GM18498 (cell line): ENCODE results near the gene NPIPA2.
"Not testable (repeated sequence)": the region's sequence is repeated elsewhere in the genome, so short reads cannot be mapped to it uniquely, and the experiment has no call there.

Source experiments
- ATAC-seq: cut with Tn5 transposase; IDR thresholded peaks from one replicate; pipeline ENCODE4 v1.9.1; 2021; ENCODE audit warnings: mild to moderate bottlenecking, moderate library complexity; ENCODE audit not compliant: unreplicated experiment

NPIPA2 gene

DNA sequence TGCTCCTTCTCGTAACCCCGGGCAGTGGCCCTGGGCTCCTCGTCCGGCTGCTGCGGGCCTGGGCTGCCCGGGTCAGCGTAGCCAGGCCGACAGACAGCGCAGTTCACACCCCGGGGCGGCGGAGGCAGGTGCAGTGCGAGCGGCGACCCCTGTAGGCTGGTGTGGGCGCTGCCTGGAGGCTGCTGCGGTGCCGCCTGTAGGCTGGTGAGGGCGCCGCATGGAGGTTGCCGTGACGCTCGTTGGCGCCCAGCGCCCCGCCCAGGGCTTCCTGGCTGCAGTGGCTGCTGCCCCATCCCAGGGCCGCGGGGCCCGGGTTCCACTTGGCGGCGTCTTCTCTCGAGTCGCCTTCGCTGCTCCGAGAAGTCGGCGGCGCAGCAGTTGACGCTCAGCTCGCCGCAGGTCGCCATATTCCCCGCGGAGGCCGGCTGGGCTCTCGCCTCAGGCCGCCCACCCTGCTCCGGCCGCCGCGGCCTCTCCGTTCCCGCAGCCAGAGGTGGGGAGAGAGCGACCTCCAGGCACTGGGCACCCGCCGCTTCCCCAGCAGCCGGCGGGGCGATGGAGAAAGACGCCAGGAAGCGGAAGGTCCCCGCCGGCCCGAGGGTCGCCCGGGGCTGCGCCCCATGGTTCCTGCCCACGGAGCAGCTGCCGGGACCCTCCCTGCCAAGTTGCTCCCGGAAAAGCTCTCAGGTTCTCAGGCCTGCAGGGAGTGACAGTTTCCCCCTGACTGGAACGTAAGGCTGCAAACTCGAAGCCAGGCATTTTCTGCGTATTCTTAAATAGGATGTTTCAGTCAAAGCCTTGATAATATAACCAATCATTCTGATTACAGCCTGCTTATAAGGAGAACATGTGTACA, at the start of gene NPIPA2:
TSS of gene NPIPA2 (plus strand) at position 261 of the 856 bp plus-strand sequence. CDS start 5,533 bp downstream, outside the sequence.
- peak; percentile 99 for ATAC-seq

DNA sequence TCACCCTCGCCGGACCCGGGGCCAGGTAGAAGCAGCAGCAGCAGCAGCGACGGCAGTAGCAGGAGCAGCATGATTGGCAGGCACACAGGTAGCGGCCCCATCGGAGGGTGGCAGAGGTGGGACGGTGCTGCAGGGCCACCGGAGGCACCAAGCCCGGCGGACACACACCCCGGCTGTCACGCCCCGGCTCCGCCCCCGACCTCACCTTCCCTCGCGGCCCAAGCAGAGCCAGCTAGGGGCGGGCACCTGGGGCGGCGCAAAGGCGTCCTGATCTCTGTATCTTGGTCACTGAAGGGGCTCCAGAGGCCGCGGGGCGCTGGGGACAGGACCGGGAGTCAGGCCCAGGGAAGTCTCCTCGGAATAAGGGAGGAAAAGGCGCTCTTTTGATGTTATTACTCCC, 48.2 kb upstream of the NPIPA2 start, which contains the start of gene PLA2G10:
TSS of gene PLA2G10 (minus strand) at position 180 of the 400 bp plus-strand sequence. CDS start at position 101, 79 bp downstream.
- not testable (repeated sequence) for ATAC-seq

DNA sequence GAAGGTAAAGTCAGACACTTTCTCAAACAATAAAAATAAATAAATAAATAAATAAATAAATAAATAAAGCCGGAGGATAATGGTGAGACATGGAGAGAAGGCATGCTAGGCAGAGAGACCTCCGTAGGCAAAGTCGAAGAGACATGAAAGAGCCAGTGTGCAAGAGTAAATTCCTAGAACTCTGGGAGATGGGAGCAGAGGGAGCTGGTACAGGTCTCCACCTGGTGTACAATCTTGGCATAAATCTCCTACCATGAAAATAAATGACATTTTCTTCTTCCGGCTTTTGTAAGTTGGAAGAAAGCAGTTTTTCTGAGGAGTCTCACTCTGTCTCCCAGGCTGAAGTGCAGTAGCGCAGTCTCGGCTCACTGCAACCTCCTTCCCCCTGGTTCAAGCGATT, 40.5 kb upstream of the NPIPA2 start:
- not testable (repeated sequence) for ATAC-seq

DNA sequence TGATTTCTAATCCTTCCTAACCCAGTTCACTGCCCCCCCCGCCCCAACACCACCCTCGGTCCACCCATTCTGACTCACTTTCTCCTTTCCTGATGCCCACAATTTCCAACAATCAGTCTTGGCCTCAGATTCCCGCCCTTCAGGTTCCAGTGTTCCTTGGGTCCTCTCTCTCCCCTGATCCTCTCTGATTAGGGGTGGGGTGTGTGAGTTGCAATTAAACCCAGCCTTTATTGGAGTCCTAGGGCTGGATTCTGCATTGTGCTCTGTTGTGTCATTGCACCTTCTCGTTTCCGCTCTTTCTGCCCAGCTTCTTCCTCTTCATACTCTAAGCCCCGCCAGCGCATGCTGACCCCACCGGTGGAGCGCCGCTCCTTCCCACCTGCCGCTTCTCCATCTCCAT, 39.7 kb upstream of the NPIPA2 start:
- ATAC-seq, result not testable (repeated sequence)

DNA sequence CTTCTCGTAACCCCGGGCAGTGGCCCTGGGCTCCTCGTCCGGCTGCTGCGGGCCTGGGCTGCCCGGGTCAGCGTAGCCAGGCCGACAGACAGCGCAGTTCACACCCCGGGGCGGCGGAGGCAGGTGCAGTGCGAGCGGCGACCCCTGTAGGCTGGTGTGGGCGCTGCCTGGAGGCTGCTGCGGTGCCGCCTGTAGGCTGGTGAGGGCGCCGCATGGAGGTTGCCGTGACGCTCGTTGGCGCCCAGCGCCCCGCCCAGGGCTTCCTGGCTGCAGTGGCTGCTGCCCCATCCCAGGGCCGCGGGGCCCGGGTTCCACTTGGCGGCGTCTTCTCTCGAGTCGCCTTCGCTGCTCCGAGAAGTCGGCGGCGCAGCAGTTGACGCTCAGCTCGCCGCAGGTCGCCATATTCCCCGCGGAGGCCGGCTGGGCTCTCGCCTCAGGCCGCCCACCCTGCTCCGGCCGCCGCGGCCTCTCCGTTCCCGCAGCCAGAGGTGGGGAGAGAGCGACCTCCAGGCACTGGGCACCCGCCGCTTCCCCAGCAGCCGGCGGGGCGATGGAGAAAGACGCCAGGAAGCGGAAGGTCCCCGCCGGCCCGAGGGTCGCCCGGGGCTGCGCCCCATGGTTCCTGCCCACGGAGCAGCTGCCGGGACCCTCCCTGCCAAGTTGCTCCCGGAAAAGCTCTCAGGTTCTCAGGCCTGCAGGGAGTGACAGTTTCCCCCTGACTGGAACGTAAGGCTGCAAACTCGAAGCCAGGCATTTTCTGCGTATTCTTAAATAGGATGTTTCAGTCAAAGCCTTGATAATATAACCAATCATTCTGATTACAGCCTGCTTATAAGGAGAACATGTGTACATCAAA, 38.9 kb upstream of the NPIPA2 start, which contains the start of gene NPIPA3:
TSS of gene NPIPA3 (plus strand) at position 256 of the 856 bp plus-strand sequence. CDS start 5,533 bp downstream, outside the sequence.
- ATAC-seq, result peak; percentile 99

DNA sequence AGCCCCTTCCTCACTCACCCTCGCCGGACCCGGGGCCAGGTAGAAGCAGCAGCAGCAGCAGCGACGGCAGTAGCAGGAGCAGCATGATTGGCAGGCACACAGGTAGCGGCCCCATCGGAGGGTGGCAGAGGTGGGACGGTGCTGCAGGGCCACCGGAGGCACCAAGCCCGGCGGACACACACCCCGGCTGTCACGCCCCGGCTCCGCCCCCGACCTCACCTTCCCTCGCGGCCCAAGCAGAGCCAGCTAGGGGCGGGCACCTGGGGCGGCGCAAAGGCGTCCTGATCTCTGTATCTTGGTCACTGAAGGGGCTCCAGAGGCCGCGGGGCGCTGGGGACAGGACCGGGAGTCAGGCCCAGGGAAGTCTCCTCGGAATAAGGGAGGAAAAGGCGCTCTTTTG, 9.1 kb upstream of the NPIPA2 start:
- not testable (repeated sequence) for ATAC-seq

DNA sequence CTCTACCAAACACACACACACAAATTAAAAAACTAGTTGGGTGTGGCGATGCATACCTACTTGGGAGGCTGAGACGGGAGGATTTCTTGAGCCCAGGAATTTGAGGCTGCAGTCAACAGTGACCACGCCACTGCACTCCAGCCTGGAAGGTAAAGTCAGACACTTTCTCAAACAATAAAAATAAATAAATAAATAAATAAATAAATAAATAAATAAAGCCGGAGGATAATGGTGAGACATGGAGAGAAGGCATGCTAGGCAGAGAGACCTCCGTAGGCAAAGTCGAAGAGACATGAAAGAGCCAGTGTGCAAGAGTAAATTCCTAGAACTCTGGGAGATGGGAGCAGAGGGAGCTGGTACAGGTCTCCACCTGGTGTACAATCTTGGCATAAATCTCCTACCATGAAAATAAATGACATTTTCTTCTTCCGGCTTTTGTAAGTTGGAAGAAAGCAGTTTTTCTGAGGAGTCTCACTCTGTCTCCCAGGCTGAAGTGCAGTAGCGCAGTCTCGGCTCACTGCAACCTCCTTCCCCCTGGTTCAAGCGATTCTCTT, 1.4 kb upstream of the NPIPA2 start:
- not testable (repeated sequence) for ATAC-seq

DNA sequence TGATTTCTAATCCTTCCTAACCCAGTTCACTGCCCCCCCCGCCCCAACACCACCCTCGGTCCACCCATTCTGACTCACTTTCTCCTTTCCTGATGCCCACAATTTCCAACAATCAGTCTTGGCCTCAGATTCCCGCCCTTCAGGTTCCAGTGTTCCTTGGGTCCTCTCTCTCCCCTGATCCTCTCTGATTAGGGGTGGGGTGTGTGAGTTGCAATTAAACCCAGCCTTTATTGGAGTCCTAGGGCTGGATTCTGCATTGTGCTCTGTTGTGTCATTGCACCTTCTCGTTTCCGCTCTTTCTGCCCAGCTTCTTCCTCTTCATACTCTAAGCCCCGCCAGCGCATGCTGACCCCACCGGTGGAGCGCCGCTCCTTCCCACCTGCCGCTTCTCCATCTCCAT, 539 bp upstream of the NPIPA2 start:
- not testable (repeated sequence) for ATAC-seq

DNA sequence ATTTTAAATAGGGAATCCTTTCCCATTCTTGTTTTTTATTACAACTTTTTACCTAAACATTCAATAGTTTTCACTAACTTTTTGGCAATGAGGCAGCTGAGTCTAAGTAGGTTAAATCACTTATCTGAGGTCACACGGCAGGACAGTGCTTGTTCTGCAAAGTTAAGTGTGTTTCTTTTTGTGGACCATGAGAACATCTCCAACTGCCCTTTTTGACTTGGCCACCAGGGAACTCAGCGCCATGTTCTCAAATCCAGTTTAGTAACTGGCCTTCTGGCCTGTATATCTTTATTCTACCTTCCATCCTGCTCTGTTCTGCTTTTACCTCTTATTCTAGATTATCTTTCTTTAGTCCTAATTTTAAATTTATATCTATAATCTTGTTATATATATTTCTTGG, 31.3 kb downstream of the NPIPA2 start:
- not testable (repeated sequence) for ATAC-seq

DNA sequence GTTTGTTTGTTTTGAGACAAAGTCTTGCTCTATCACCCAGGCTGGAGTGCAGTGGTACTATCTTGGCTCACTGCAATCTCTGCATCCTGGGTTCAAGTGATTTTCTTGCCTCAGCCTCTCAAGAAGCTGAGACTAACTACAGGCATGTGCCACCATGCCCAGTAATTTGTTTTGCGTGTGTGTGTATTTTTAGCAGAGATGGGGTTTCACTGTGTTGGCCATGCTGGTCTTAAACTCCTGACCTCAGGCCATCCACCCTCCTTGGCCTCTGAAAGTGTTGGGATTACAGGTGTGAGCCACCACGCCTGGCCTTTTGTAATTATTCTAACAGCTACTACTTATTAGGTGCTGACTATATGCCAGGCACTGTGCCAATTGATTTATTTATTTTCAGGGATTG, 33.3 kb downstream of the NPIPA2 start:
- ATAC-seq, result not testable (repeated sequence)

DNA sequence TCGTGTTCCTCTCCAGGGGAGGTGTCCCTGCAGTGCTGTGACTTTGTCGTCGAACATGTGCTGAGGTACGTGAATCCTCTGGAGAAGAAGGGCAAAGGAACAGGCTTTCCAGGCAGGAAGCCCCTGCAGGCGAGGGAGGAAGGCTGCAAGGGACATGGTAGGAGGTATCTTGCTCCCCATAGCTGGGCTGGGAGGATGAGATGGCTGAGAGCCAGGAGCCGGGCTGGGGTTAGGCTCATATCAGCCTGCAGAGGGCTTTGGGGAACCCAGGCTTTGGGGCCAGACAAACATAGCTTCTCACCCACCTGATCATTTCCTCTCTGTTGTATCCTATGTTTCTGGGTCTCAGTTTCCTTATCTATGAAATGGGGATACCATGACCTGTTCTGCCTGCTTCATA, 34.4 kb downstream of the NPIPA2 start:
- not testable (repeated sequence) for ATAC-seq

DNA sequence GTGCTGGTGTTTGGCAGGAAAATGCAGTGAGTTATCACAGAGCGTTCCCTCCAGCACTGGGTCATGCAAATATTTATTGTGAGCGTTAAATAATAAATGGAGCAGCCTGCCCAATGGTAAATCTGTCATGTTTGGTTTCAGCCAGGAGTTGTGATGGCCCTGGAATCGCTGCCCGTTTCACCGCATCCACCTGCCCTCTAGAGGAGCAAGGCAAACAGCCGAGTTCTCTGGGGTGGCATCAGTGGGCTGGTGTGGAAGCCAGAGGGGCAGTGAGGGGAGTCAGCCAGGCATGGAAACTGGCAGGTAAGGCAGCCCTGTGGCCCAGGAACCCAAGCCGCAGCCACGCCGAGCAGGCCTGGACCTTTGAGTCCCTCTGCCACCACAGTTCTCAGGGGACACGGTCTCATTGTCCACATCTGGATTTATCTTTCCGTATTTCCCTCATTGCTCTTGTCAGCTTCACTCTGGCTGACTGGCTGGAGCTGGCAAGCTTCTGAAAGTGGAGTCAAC, 37.1 kb downstream of the NPIPA2 start:
- ATAC-seq, result not testable (repeated sequence)

DNA sequence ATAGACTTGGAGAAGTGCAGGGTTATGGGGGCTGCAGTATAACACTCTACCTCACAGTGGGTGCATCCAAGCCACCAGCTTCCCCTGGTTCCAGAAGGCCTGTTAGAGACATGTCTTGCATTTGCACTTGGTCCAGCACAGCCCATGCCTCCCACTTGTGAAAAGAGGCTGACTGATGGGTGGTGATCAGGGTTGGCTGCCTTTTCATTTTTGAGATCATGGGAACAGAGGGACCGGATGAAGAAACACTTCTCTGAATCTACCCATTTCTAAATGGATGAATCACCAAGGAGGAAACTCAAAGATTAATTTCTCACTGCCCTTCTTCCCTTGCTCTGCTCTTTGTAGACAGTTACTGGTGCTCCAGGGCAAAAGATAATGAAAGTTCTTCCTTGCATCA, 43.8 kb downstream of the NPIPA2 start:
- ATAC-seq, result not testable (repeated sequence)

DNA sequence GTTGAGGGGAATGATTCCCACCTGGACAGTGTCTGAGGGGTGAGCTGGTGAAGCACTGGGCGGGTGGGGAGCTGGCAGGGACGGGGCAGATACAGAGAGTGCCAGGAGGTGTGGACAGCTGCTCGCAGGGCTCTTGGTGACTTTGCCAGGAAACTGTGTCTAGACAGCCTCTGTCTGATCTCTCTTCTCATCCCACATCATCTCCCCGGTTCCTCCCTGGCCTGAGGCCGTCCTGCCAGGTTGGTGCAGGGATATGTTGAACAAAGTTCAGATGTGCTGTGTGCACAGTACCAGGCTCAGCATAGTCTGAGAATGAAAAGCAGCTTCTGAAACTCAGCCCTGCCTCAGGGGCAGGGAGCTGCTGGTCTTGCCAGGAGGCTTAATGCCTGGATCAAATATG, 47.2 kb downstream of the NPIPA2 start:
- not testable (repeated sequence) for ATAC-seq

DNA sequence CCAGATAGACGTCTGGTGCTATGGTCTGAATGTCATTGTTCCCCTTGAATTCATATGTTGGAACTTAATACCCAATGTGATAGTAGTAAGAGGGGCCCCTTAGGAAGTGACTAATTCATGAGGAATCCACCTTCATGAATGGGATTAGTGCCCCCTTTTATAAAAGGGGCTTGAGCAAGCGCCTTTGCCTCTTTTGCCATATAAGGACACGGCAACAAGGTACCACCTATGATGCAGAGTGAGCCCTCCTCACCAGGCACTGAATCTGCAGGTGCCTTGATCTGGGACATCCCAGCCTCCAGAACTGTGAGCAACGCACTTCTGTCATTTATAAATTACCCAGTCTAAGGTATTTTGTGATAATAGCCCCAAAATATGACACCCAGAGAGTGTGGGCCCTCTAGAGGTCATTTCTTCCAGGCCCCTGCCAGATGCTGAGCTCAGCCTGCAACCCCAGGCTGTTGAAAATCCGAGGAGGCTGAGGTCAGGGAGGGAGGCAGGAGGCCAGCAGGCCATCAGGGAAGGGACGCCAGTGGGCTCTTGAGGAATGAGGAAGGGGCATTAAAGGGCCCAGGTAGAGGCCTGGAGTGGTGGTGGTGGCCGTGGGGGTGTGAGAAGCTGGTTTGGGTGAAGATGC, 48.1 kb downstream of the NPIPA2 start:
- not testable (repeated sequence) for ATAC-seq

DNA sequence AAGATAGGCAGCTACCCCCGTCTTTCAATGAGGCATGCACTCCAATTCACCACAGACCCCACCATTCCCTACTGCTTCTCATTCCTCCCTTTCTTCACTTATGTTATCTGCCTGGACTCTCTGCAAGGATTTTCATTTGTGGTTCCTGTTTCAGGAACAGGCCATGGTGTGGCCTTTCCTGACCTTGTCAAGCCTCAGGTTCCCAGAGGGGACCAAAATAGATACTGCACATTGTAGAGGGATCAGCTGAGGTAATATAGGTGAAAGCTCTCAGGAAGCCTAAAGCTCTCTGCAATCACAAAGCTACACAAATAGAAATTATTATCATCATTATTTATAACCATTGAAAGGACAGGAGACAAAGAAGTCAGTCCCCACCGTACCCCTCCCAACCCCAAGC, 50.6 kb downstream of the NPIPA2 start:
- ATAC-seq, result not testable (repeated sequence)

DNA sequence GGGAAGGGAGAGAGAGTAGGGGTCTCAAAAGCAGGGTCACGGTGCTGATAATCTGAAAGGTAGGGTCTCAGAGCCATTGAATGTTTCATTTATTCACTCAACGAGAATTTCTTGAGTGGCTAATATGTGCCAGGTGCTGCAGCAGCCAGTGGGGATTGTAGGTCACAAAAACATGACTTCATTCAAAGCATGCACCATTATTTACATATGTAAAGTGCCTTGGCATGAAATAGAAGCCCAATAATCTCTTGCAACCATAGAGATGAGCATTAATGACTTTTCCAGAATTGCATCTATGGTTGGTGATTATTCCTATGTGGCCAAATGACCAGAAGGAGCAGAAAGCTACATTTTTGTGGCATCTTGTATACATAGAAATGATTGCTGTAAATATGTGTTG, 55.2 kb downstream of the NPIPA2 start:
- not testable (repeated sequence) for ATAC-seq

DNA sequence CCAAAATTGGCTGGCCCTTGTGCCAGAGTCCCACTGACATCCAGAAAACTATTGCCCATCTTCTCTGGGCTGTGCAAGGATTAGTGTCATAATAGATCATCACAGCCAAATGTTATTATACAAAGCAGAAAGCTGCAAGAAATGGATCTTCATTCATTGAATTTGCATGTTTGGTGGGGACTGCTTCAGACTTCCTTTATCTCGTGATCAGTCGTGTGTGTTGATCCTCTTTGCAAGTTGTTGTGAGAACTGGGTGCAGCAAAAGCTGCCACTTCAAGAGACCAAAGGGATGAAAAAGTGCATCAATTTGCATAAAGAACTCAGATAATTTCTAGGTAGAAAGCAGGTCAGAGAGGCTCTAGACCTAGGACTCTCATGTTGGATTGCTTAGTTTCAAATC, 61.2 kb downstream of the NPIPA2 start:
- ATAC-seq, result not testable (repeated sequence)

DNA sequence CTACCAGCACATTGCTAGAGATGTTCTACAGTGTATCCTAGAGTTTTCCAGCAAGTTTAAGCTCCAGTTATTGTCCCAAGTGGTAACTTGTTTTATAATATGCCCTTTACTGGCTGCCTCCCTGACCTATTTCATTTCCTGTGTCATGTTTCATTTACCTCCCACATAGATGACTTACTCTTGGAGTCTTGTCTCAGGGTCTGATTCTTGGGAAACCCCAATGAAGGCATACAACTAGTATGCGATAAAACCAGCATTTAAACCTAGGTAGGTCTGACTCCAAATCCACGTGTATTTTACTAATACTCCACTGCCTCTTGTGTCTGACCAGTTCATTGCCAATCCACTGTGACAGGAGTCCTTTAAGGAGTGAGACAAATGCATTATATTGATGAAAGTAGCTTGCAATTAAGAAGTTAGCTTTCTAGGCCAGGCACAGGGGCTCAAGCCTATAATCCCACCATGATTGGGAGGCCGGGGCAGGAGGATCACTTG, 64.9 kb downstream of the NPIPA2 start:
- ATAC-seq, result not testable (repeated sequence)

DNA sequence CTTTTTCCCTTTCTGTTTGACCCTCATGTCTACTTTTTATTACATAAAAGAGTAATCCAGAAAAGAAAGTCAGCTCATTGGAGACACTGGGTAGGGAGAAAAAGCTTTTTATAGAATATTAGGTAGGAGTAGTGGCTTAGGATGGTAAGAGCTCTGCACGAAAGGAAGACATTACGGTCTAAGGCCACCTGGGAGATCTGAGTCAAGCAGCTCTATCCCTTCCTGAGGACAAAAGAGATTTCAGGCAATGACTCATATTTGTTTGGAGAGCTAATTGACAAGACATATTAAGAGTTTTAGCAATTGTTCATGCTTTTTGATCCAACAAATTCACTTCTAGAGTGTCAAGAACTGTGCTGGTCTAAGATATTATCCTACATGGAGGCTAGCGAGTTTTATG, 71.6 kb downstream of the NPIPA2 start:
- not testable (repeated sequence) for ATAC-seq
